RWPE1 (cell line): ENCODE measurements around the gene CASS4.

Experiments used
- CTCF ChIA-PET: fragments of 350-600 bp; sonication (Branson Sonifier 250); formaldehyde crosslinking; extraction: SDS; loops from one replicate; lab custom pipeline; 2021; lab: Yijun Ruan, JAX
- POLR2A ChIA-PET: fragments of 400-600 bp; formaldehyde crosslinking; extraction: SDS; loops from one replicate; lab custom pipeline; 2020; ENCODE audit warnings: antibody characterized with exemption; ENCODE audit not compliant: low non-redundant PET; lab: Yijun Ruan, JAX
- DNase-seq: peaks from one replicate; pipeline ENCODE4 v3.0.0; 2012; ENCODE audit warnings: low spot score
- H3K27ac ChIP-seq: fragments of 450-650 bp; 2 replicates; pipeline ENCODE4 v1.5.1; 2017
- CTCF ChIP-seq: fragments of 450-650 bp; conservative IDR thresholded peaks from 2 replicates; pipeline ENCODE4 v1.5.1; 2017; ENCODE audit warnings: low read depth, mild to moderate bottlenecking

CASS4 gene

GRCh38 chr20:56442389-56443365 lies 30.6 kb downstream of the CASS4 start:
- POLR2A ChIA-PET, result no interaction called here
- DNase-seq, result no peak
- CTCF ChIA-PET, result interaction anchor here (0.5 to 0.7 kb wide), 3 partner anchors 13 to 478 kb away, joined by 3 to 5 read pairs (median 3); partner anchors contain the start of gene RTF2
- TF ChIP-seq CTCF, result no peak
- no peak overlapping the region for H3K27ac ChIP-seq

GRCh38 chr20:56443654-56444540 lies 31.8 kb downstream of the CASS4 start:
- CTCF ChIA-PET, result interaction anchor here (0.7 kb wide), 1 partner anchor 477 kb away, joined by 5 read pairs; no protein-coding TSS in a partner anchor

DNA sequence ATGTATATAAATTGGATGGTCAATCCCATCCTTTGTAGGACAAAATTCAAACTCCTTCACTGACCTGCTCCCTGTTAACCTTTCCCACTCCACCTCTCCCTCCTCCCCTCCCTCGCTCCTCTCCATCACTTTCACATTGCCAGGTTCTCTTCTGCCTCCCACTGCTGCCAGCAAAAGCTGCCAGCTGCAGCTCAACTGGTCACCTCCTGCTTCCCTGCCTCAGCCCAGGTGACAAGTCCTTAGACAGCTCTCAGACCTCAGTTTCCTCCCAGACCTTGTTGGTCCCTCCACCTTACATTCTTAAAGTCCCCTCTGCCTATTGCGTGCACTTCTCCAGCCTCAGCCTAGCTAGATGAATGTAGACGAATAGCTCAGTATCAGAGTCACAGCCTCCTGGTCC lies 33.1 kb downstream of the CASS4 start:
- DNase-seq, result no peak
- ChIA-PET POLR2A (no interaction called here), CTCF (no interaction called here)
- TF ChIP-seq CTCF, result no peak
- H3K27ac ChIP-seq, result no peak overlapping the region

More at GRCh38 chr20:56443654-56444540, 31.8 kb downstream of the CASS4 start:
- DNase-seq, result no peak
- no peak overlapping the region for H3K27ac ChIP-seq
- POLR2A ChIA-PET, result no interaction called here
- no peak for TF ChIP-seq CTCF

GRCh38 chr20:56445540-56445939 lies 33.5 kb downstream of the CASS4 start:
- ChIA-PET CTCF (no interaction called here), POLR2A (no interaction called here)
- DNase-seq, result no peak
- no peak for TF ChIP-seq CTCF
- H3K27ac ChIP-seq, result no peak overlapping the region

DNA sequence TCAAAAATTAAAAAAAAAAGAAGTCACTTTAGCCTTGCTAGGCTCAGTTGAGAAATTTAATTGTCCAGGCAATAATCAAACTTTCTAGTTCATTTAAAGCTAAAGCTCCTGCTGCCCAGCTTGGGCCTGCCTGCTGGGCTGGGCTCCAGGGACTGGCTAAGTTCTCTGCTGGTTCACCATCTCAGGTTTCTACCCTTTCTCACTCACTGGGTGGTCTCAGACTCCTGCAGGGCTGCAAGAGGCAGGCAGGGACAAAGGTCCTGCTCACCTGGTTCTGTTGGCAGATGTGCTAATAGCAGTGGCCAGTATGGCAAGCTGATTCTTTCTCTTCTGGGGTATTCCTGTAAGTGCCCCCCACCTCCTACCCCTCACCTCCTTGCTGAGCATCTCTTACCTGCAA lies 35.2 kb downstream of the CASS4 start:
- ChIA-PET POLR2A (no interaction called here), CTCF (interaction anchor here (0.6 to 1.5 kb wide), 2 partner anchors 10 to 31 kb away, joined by 3 read pairs; no protein-coding TSS in a partner anchor)
- no peak overlapping the region for H3K27ac ChIP-seq
- no peak for DNase-seq
- TF ChIP-seq CTCF, result no peak

DNA sequence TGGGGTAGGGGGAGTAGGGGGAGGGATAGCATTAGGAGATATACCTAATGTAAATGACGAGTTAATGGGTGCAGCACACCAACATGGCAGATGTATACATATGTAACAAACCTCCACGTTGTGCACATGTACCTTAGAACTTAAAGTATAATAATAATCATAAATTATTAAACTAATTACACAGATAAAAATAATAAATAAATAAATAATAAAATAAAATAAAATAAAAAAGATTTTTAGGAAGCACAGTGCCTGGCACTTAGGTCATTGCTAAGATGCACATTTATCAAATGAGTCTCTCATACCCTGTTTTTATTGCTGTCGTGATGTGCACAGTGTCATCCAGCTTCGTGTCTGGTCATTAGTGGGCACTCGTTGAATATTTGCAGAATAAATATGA lies 37.4 kb downstream of the CASS4 start:
- DNase-seq, result no peak
- POLR2A ChIA-PET, result no interaction called here
- CTCF ChIA-PET, result no interaction called here
- TF ChIP-seq CTCF, result no peak
- no peak overlapping the region for H3K27ac ChIP-seq
